T47D (cell line): ENCODE measurements around the gene HS6ST1.
"Not testable (repeated sequence)": the region's sequence is repeated elsewhere in the genome, so short reads cannot be mapped to it uniquely, and the experiment has no call there.

ENCODE experiments used
- DNase-seq, 2 experiments: peaks; one replicate each; pipeline versions ENCODE4 v3.0.0 to v3.0.0-alpha.2; 2011 to 2012; ENCODE audit warnings: low read depth in 1 of 2, low spot score in 1 of 2
- JUND ChIP-seq: IDR thresholded peaks from 2 replicates; pipeline ENCODE4 v1.6.1; 2012; ENCODE audit warnings: low read depth
- in situ Hi-C: cut with HindIII; loops from 2 replicates; pipeline ENCODE4 v1.10.0; 2016; ENCODE audit warnings: low sequenced_read_pairs, low pct_unique_long_range_greater_than_20kb

The HS6ST1 gene

GRCh38 chr2:128324008-128324896 is 5.6 kb upstream of the HS6ST1 start:
- no peak for DNase-seq
- in situ Hi-C loops, result no loop called here
- TF ChIP-seq JUND, result no peak

- in situ Hi-C loops, result no loop called here
- TF ChIP-seq JUND, result no peak
- DNase-seq, result no peak
These were observed 4.9 kb upstream of the HS6ST1 start for GRCh38 chr2:128323555-128323931.

DNA sequence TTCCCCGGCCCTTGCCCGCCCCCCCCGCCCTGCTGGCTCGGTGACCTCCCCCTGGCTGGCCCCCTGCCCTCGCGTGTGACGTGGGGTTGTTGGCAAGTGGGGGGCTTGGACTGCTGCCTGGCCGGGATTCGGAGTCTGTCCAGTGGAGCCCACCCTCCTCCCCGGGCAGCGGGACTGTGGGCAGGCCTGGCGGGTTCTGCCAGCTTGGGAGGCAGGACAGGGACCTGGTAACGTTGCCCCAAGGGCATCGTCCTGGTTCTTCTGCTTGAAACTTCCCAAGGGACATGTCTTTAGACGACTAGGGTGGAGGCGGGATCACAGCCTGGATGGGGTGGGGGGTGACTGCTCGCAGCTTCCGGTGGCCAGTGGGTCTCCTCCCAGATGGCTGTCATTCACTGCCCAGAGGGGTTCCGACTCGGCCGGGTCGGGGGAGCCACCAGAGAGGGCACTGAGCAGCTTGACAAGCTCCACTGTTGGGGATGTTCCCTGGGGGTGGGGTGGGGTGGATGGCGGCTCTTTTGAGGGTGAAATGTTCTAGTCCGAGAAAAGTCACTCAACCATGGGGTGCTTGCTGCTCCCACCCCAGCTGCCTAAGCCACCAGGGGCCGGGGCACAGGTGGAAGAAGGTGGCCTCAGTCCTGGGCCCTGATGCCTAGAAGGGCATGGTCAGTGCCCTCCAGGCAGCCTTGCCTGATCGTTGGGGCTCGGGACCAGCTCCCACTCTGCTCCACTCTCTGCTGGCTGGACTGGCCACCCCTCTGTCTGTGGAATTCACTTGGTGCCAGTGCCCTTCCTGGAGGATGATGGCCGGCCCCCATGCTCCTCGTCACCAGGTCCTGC is 4.3 kb upstream of the HS6ST1 start:
- no peak for DNase-seq
- in situ Hi-C loops, result no loop called here
- TF ChIP-seq JUND, result no peak

DNA sequence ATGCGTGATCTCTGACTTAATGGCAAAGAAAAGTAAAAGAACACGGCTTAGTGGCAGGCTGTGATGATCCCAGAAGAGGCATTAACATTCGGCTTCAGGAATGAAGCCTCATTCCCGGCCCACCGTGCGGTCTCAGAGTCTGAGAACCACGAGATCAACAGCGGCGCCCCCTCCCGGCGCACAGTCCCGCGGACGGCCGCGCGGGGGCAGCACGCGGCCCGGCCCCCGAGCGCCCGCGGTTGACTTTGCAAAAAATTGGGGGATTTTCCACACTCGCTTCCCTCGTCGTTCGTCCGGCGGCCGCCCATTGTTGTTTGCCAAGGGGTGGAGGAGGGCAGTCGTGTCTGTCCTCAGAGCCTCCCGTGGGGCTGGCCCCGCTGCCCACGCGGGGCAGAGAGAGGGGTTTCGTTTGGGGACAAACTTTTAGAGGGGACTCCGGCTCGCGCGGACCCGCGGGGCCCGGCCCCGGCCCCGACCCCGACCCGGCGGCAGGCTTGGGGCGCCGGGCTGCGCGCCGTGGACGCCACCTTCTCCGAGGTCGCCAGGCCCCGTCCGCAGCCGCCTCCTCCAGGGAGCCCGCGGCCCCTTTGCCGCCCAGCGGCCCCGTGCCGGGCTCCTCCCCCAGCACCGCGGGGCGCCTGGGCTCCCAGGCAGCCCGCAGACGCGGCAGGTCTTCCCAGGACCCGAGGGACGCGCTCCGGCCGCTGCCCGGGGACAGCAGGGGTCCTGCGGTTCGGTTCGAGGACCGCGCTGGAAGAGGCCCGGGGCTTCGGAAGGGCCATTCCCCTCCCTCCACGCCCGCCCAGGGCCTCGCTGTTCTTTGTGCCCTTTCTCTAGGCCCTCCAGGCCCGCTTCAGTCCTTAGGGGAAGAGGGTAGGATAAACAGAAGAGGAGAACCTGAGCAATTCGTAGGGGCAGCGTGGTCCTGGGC is 3.4 kb upstream of the HS6ST1 start:
- in situ Hi-C loops, result no loop called here
- TF ChIP-seq JUND, result no peak
- DNase-seq, result peak; percentile 83 to 87

DNA sequence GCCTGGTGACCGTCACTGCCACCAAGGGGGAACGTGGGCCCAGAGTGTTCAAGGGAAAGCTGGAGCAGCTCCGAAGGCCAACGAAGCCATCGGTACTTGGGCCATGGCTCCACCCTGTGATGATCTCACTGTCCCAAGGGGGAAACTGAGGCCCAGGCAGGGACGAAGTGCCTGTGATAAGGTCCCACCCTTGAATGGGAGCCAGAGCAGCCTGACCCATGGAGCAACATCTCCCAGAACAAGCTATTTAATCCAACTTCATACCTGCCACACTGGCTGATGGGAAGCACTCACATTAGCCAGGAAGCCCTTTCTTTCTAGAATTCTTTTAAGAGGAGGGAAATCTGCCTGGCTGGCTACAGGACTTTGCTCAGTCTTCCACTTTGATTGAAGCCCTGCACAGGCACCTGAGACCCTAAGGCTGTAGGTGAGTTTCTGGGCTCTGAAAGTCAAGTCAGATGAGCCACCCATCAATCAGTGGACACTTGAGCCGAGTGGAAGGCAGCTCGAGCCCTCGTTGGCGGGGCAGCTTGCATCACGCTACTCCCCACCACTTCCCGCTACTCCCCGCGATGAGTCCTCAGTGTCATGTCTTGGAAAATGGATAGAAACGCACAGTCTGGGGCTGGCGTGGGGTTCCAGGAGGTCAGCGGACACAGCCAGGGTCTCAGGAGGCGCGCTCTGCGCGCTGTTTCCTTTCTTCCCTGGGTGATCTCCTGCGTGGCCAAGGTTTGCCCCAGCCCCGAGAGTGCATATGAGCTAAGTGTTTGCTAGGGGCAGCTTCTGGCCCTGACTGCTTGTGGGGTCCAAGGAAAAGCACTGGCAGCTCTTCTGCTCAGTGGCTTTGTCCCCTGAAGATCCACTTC is 2.5 kb upstream of the HS6ST1 start:
- in situ Hi-C loops, result no loop called here
- no peak for DNase-seq
- TF ChIP-seq JUND, result no peak

DNA sequence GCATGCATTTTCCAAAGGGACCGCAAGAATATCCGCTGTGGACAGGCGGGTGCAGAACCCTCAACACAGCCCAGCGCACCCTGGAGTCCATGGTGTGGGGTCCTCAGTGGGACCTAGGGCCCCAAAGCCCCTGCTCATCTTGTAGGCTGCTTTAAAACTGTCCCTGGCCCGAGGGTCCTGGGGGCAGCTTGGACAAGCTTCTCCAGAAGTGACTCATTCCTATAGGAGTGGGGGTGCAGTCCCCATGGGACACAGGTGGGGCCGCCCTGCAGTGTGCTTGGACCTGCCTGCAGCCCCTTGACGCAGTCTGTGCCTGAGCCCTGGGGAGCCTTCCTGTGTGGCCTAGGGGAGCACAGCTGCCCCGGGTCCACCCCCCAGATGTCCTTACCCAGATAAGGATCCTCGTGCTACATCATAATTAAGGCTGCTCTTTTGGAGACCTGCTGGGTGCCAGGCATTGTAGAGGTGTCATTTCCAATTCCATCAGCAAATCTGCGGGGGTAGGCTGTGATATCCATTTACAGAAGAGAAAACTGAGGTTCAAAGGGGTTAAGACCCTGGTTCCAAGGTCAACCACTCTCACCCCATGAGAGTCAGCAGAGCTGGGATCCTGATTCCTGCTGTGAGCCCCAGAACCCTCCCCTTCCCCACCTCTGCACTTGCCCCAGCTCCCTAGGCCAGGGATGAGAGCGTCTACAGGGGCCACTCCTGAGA is 1.7 kb upstream of the HS6ST1 start:
- no peak for TF ChIP-seq JUND
- no peak for DNase-seq
- in situ Hi-C loops, result no loop called here

DNA sequence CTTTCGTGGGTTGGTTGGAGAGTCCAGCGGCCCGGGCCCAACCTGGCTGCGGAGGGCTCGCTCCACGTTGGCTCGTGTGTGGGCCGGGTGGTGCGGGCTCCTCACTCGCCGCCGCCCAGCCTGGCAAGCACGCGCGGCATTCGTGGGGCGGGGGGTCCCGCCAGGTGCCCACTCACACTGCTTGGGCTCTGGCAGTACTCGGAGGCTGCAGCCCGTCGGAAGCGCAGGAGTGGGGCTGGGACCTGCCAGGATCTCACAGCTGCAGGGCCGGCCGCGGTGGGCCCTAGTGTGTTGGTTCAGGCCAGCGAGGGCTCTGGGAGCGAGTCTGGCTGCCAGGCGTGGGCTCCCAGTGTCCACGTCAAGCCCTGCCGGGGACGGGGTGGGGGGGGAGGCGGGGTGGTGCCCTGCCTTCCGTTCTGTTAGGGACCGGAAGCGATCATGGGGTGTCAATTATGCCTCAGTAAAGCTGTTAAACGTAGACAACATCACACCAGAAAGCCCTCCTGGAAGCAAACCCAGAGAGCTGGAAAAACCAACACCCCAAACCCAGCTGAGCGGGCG is 1.0 kb upstream of the HS6ST1 start:
- no peak for TF ChIP-seq JUND
- no peak for DNase-seq
- in situ Hi-C loops, result no loop called here

DNA sequence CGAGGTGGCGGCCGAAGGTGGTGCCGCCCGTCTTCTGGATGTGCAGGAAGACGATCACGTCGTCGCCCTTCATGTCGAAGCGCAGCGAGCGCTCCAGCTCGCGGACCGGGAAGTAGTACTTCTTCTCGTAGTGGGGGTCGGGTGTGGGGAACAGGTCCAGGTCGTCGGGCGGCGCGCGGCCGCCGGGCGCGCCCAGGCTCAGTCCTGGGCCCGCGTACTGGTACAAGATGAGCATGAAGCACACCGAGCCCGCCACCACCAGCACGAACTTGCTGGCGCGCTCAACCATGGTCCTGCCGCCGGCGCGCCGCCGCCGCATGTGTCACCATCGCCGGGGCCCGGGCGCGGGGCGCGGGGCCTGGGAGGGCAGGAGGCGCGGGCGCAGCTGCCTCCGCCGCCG is 423 bp downstream of the HS6ST1 start:
- DNase-seq, in situ Hi-C loops: not testable (repeated sequence)

DNA sequence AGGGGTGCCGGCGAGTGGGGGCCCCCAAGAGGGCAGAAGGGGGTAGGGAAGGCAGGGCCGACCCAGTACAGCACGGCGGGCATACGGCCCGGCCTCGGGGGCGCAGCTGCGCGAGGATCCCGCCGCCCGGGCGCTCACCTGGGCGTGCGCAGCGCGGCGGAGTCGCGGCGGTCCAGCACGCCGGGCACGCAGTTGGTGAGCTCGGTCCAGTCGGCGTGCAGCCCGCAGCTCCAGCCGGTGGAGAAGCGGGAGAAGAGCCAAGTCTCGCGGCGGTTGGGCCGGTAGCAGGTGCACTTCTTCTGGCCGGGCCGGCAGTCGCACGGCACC is 806 bp downstream of the HS6ST1 start:
- in situ Hi-C loops, result not testable (repeated sequence)

GRCh38 chr2:128317181-128317898 is 1.3 kb downstream of the HS6ST1 start:
- TF ChIP-seq JUND, result no peak
- in situ Hi-C loops, result no loop called here
- DNase-seq, result no peak

More for the DNA sequence above, 806 bp downstream of the HS6ST1 start:
- not testable (repeated sequence) for DNase-seq
